Panc1 (cell line): Measurements from ENCODE around the gene AADAT. TPM values are rescaled to one million over a fixed set of nuclear protein-coding genes. Genes with fewer than 3 reads are reported as not detected.

Experiments
- ATAC-seq: fragments of 200-7000 bp; cut with Tn5 transposase; 2 replicates; pipeline ENCODE4 v1.9.1; 2020; ENCODE audit warnings: mild to moderate bottlenecking, moderate library complexity
- BruUV-seq: library from RNA; stranded (reverse); fragments of 400-500 nt; replicated peaks from 2 replicates; lab custom pipeline; 2021; lab: Mats Ljungman, UMichigan
- CTCF ChIA-PET: fragments of 300-600 bp; sonication (Branson Sonifier 250); formaldehyde crosslinking; loops from one replicate; lab custom pipeline; 2022; ENCODE audit warnings: antibody characterized with exemption; lab: Charles Lee
- POLR2A ChIA-PET: fragments of 300-600 bp; sonication (Branson Sonifier 250); formaldehyde crosslinking; loops from one replicate; lab custom pipeline; 2022; ENCODE audit warnings: antibody characterized with exemption; lab: Charles Lee
- DNase-seq: peaks from one replicate; pipeline ENCODE4 v3.0.0-alpha.2; 2010; ENCODE audit warnings: low read depth, low spot score
- H3K27ac ChIP-seq: 2 replicates; pipeline ENCODE4 v1.5.1; 2011; ENCODE audit warnings: mild to moderate bottlenecking, low read length, inconsistent platforms
- H3K27me3 ChIP-seq: fragments of 200-500 bp; sonication (Bioruptor generic); 2 replicates; pipeline ENCODE4 v1.6.0; 2014; ENCODE audit warnings: low read length, inconsistent platforms; ENCODE audit not compliant: control insufficient read depth, insufficient read depth
- H3K36me3 ChIP-seq: fragments of 200-500 bp; sonication (Bioruptor generic); 2 replicates; pipeline ENCODE4 v1.5.1; 2014; ENCODE audit warnings: inconsistent platforms, mild to moderate bottlenecking, low read length, moderate library complexity; ENCODE audit not compliant: control insufficient read depth, insufficient read depth
- H3K4me1 ChIP-seq: 2 replicates; pipeline ENCODE4 v1.5.1; 2011; ENCODE audit warnings: inconsistent platforms, mild to moderate bottlenecking, low read length, moderate library complexity; ENCODE audit not compliant: control insufficient read depth, insufficient read depth
- H3K4me3 ChIP-seq, 2 experiments: 2 replicates each; pipeline ENCODE4 v1.5.1; 2011 to 2012; ENCODE audit warnings: low read depth in 2 of 2, low read length in 2 of 2, mild to moderate bottlenecking in 2 of 2, inconsistent platforms in 1 of 2, moderate library complexity in 1 of 2
- H3K9me3 ChIP-seq: fragments of 200-500 bp; sonication (Bioruptor generic); 2 replicates; pipeline ENCODE4 v1.5.1; 2014; ENCODE audit warnings: low read depth, mild to moderate bottlenecking, inconsistent platforms, low read length, moderate library complexity; ENCODE audit not compliant: control insufficient read depth, insufficient read depth
- POLR2AphosphoS5 ChIP-seq: IDR thresholded peaks from 2 replicates; pipeline ENCODE4 v1.6.1; 2012; ENCODE audit warnings: mild to moderate bottlenecking, low read depth, low read length, moderate library complexity
- SIN3A ChIP-seq: IDR thresholded peaks from 2 replicates; pipeline ENCODE4 v1.6.1; 2012; ENCODE audit warnings: low read depth, mild to moderate bottlenecking, low read length, moderate library complexity, borderline replicate concordance; ENCODE audit not compliant: insufficient read depth
- TCF7L2 ChIP-seq: IDR thresholded peaks from 2 replicates; pipeline ENCODE4 v1.6.1; 2011; ENCODE audit warnings: mild to moderate bottlenecking, low read depth, low read length, inconsistent platforms
- in situ Hi-C: cut with HindIII; loops from 2 replicates; pipeline ENCODE4 v1.10.0; 2016; ENCODE audit warnings: low sequenced_read_pairs, low pct_unique_long_range_greater_than_20kb
- intact Hi-C: fragments of 100-400 bp; cut with micrococcal nuclease; formaldehyde crosslinking; loops from one replicate; pipeline ENCODE4 v1.10.0; 2022; ENCODE audit not compliant: unreplicated experiment
- total RNA-seq: library from RNA; stranded (reverse); gene quantifications from one replicate; pipeline ENCODE4 v1.2.1, GENCODE V29; 2021; ENCODE audit not compliant: unreplicated experiment
- TF ChIP-seq, protein P1 (sequence below), 2 experiments: IDR thresholded peaks; 2 replicates each; pipeline ENCODE4 v1.6.1; 2011 to 2012; ENCODE audit warnings: low read depth in 2 of 2, control low read depth in 1 of 2, low read length in 1 of 2, mild to moderate bottlenecking in 1 of 2, moderate library complexity in 1 of 2; ENCODE audit not compliant: insufficient read depth in 1 of 2
- TF ChIP-seq, protein P2 (sequence below): fragments of 450-650 bp; IDR thresholded peaks from 2 replicates; pipeline ENCODE4 v1.5.1; 2017; ENCODE audit warnings: mild to moderate bottlenecking

The AADAT gene
- total RNA-seq, 1 experiment from 2014 or later: 2.8 TPM

DNA sequence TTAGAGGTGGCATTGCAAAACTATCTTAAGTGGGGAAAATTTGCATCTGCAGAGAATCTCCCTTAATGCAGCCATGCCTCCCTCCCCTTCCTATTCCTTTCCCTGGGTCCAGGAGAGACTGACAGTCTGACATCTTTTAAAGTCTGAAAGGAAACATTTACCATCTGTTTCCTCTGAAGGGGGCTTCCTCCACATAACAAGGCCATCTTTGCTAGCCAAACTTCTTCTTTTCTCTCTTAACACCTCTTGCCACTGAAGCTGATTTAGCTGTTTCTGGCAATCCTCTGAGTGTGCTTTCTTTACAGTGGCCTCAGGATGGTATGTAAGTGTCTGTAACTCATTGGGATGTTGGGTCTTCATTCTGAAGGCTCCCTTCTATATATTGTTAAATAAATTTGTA lies 34.6 kb upstream of the AADAT start:
- ChIA-PET POLR2A (no interaction called here), CTCF (no interaction called here)
- intact Hi-C loops: no loop called here
- BruUV-seq: no TSS peak
- DNase-seq (no peak), ATAC-seq (no peak)
- H3K4me1 ChIP-seq: no peaks in the 10 kb centered on the region
- H3K27ac ChIP-seq: no peak overlapping the region
- no peaks in the 10 kb centered on the region for H3K36me3 ChIP-seq
- no peaks in the 10 kb centered on the region for H3K9me3 ChIP-seq
- in situ Hi-C loops: no loop called here
- H3K4me3 ChIP-seq: no peak overlapping the region
- no peak for TF ChIP-seq POLR2AphosphoS5
- TF ChIP-seq, protein P1, sequence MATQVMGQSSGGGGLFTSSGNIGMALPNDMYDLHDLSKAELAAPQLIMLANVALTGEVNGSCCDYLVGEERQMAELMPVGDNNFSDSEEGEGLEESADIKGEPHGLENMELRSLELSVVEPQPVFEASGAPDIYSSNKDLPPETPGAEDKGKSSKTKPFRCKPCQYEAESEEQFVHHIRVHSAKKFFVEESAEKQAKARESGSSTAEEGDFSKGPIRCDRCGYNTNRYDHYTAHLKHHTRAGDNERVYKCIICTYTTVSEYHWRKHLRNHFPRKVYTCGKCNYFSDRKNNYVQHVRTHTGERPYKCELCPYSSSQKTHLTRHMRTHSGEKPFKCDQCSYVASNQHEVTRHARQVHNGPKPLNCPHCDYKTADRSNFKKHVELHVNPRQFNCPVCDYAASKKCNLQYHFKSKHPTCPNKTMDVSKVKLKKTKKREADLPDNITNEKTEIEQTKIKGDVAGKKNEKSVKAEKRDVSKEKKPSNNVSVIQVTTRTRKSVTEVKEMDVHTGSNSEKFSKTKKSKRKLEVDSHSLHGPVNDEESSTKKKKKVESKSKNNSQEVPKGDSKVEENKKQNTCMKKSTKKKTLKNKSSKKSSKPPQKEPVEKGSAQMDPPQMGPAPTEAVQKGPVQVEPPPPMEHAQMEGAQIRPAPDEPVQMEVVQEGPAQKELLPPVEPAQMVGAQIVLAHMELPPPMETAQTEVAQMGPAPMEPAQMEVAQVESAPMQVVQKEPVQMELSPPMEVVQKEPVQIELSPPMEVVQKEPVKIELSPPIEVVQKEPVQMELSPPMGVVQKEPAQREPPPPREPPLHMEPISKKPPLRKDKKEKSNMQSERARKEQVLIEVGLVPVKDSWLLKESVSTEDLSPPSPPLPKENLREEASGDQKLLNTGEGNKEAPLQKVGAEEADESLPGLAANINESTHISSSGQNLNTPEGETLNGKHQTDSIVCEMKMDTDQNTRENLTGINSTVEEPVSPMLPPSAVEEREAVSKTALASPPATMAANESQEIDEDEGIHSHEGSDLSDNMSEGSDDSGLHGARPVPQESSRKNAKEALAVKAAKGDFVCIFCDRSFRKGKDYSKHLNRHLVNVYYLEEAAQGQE (IDR thresholded peaks at IDR 0.05; ENCODE audit: insufficient read depth in 1 of 2, low read depth in 2 of 2, low read length in 1 of 2): no peak
- TF ChIP-seq SIN3A: no peak
- TF ChIP-seq, protein P2, sequence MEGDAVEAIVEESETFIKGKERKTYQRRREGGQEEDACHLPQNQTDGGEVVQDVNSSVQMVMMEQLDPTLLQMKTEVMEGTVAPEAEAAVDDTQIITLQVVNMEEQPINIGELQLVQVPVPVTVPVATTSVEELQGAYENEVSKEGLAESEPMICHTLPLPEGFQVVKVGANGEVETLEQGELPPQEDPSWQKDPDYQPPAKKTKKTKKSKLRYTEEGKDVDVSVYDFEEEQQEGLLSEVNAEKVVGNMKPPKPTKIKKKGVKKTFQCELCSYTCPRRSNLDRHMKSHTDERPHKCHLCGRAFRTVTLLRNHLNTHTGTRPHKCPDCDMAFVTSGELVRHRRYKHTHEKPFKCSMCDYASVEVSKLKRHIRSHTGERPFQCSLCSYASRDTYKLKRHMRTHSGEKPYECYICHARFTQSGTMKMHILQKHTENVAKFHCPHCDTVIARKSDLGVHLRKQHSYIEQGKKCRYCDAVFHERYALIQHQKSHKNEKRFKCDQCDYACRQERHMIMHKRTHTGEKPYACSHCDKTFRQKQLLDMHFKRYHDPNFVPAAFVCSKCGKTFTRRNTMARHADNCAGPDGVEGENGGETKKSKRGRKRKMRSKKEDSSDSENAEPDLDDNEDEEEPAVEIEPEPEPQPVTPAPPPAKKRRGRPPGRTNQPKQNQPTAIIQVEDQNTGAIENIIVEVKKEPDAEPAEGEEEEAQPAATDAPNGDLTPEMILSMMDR: no peak
- TF ChIP-seq TCF7L2: no peak
- no peaks in the 10 kb centered on the region for H3K27me3 ChIP-seq

DNA sequence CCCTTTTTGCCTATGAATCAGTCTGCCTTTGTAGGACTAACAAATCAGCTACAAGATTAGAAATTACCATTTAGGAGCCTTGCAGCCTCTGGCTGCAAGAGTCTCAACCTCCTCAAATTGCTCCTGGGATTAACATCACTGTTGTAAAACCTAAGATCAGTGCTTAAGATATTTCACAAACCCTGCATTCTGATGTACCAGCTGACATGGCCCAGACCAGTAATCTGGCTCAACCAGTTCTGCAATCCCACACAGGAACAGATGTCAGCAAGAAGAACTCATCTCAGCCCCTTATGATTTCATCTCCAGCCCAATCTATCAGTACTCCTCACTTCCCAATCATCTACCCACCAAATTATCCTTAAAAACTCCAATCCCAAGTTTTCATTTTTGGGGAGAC lies 32.5 kb upstream of the AADAT start:
- no peak overlapping the region for H3K4me3 ChIP-seq
- ATAC-seq (no peak), DNase-seq (no peak)
- no peak overlapping the region for H3K27ac ChIP-seq
- H3K9me3 ChIP-seq: no peaks in the 10 kb centered on the region
- H3K27me3 ChIP-seq: no peaks in the 10 kb centered on the region
- TF ChIP-seq SIN3A (no peak), POLR2AphosphoS5 (no peak)
- TF ChIP-seq, protein P1 (IDR thresholded peaks at IDR 0.05; ENCODE audit: insufficient read depth in 1 of 2, low read depth in 2 of 2, low read length in 1 of 2): no peak
- in situ Hi-C loops: no loop called here
- CTCF ChIA-PET: no interaction called here
- intact Hi-C loops: no loop called here
- BruUV-seq: no TSS peak
- no peaks in the 10 kb centered on the region for H3K4me1 ChIP-seq
- no peaks in the 10 kb centered on the region for H3K36me3 ChIP-seq
- POLR2A ChIA-PET: no interaction called here
